ENCODE data around the gene CIAO1.

Gene CIAO1

GRCh38 chr2:96247896-96248295 is 18.1 kb upstream of the CIAO1 start:
- TF ChIP-seq RAD21 (IDR thresholded peaks at IDR 0.05; ENCODE audit: low read depth) (no peak), YY1 (IDR thresholded peaks at IDR 0.05; ENCODE audit: low read depth) (no peak), TAF1 (IDR thresholded peaks at IDR 0.05; ENCODE audit: low read depth) (no peak), REST (IDR thresholded peaks at IDR 0.05; ENCODE audit: low read depth) (no peak), TCF12 (IDR thresholded peaks at IDR 0.05; ENCODE audit: low read depth) (no peak)

- no peak for TF ChIP-seq YY1 (IDR thresholded peaks at IDR 0.05; ENCODE audit: low read depth)
- no peak for TF ChIP-seq NFIC (IDR thresholded peaks at IDR 0.05)
- TF ChIP-seq EP300 (IDR thresholded peaks at IDR 0.05; ENCODE audit: borderline replicate concordance): no peak
- TF ChIP-seq MAX (IDR thresholded peaks at IDR 0.05): no peak
- no peak for TF ChIP-seq ZBTB7A (IDR thresholded peaks at IDR 0.05; ENCODE audit: low read depth)
- TF ChIP-seq FOXM1 (IDR thresholded peaks at IDR 0.05; ENCODE audit: borderline replicate concordance, low read depth): no peak
- TF ChIP-seq EGR1 (IDR thresholded peaks at IDR 0.05): no peak
- TF ChIP-seq USF1 (IDR thresholded peaks at IDR 0.05): no peak
- TF ChIP-seq REST (IDR thresholded peaks at IDR 0.05; ENCODE audit: low read depth): no peak
- no peak for TF ChIP-seq TCF12 (IDR thresholded peaks at IDR 0.05; ENCODE audit: low read depth)
- TF ChIP-seq TAF1 (IDR thresholded peaks at IDR 0.05; ENCODE audit: low read depth): no peak
- no peak for TF ChIP-seq TEAD4 (IDR thresholded peaks at IDR 0.05)
- no peak for TF ChIP-seq CREB1 (IDR thresholded peaks at IDR 0.05; ENCODE audit: low read depth)
- TF ChIP-seq RAD21 (IDR thresholded peaks at IDR 0.05; ENCODE audit: low read depth): no peak
- no peak for TF ChIP-seq CEBPB (IDR thresholded peaks at IDR 0.05)
These were observed 17.4 kb upstream of the CIAO1 start for GRCh38 chr2:96248624-96249023.

- TF ChIP-seq TEAD4 (IDR thresholded peaks at IDR 0.05) (no peak), EGR1 (IDR thresholded peaks at IDR 0.05) (no peak), MAX (IDR thresholded peaks at IDR 0.05) (no peak), FOXM1 (IDR thresholded peaks at IDR 0.05; ENCODE audit: borderline replicate concordance, low read depth) (no peak), USF1 (IDR thresholded peaks at IDR 0.05) (no peak), EP300 (IDR thresholded peaks at IDR 0.05; ENCODE audit: borderline replicate concordance) (no peak)
These were observed 16.4 kb upstream of the CIAO1 start for GRCh38 chr2:96249654-96250053.

- no peak for TF ChIP-seq MAX (IDR thresholded peaks at IDR 0.05)
- TF ChIP-seq RAD21 (IDR thresholded peaks at IDR 0.05; ENCODE audit: low read depth): no peak
- no peak for TF ChIP-seq TAF1 (IDR thresholded peaks at IDR 0.05; ENCODE audit: low read depth)
- no peak for TF ChIP-seq FOXM1 (IDR thresholded peaks at IDR 0.05; ENCODE audit: borderline replicate concordance, low read depth)
- no peak for TF ChIP-seq EP300 (IDR thresholded peaks at IDR 0.05; ENCODE audit: borderline replicate concordance)
- no peak for TF ChIP-seq NFIC (IDR thresholded peaks at IDR 0.05)
- no peak for TF ChIP-seq TEAD4 (IDR thresholded peaks at IDR 0.05)
These were observed 15.8 kb upstream of the CIAO1 start for GRCh38 chr2:96250188-96250587.

GRCh38 chr2:96251721-96252292 is 14.2 kb upstream of the CIAO1 start:
- TF ChIP-seq FOXM1 (IDR thresholded peaks at IDR 0.05; ENCODE audit: borderline replicate concordance, low read depth): no peak
- 0 out of 2 replicates have a peak, but pooled peaks have one; percentile 57 for TF ChIP-seq TEAD4 (IDR thresholded peaks at IDR 0.05)
- no peak for TF ChIP-seq REST (IDR thresholded peaks at IDR 0.05; ENCODE audit: low read depth)
- TF ChIP-seq YY1 (IDR thresholded peaks at IDR 0.05; ENCODE audit: low read depth): 0 out of 2 replicates have a peak, but pooled peaks have one; percentile 56

Data from Ishikawa (cell line).